Measurements from ENCODE around the gene SYNE4. TPM values are rescaled to one million over a fixed set of nuclear protein-coding genes. Genes with fewer than 3 reads are reported as not detected.

SYNE4 gene
- total and polyA plus RNA-seq, 9 of the 15 experiments (the other 6 are each of a cell fraction or from before 2014, with no cell fraction given): 0.03 to 0.65 (median 0.29) TPM

GRCh38 chr19:36013280-36014011 lies 4.8 kb upstream of the SYNE4 start (continued):
- TF ChIP-seq ZNF316 (IDR thresholded peaks at IDR 0.05): peak; percentile 67; the same call in 1 of the 2 replicates

GRCh38 chr19:36010402-36010801 lies 1.8 kb upstream of the SYNE4 start:
- H3K9me3 ChIP-seq (replicated peaks; ENCODE audit: control insufficient read depth, insufficient read depth, low read depth, low read length): no peaks in the 10 kb centered on the region
- no peaks in the 10 kb centered on the region for H3K27me3 ChIP-seq (ENCODE audit: control insufficient read depth in 2 of 2, insufficient read depth in 2 of 2, low read length in 2 of 2)
- no peak overlapping the region for H3K27ac ChIP-seq (ENCODE audit: extremely low read depth, low read depth, low read length)
- no TSS peak for BruUV-seq (replicated peaks)
- in situ Hi-C loops (cut with MboI): no loop called here
- H2AFZ ChIP-seq (ENCODE audit: low read depth, low read length): no peak overlapping the region
- TF ChIP-seq RBFOX2 (IDR thresholded peaks at IDR 0.05; ENCODE audit: low read depth, low read length) (0 out of 2 replicates have a peak, but pooled peaks have one; percentile 35), POLR2G (IDR thresholded peaks at IDR 0.05; ENCODE audit: low read depth, low read length) (0 out of 2 replicates have a peak, but pooled peaks have one; percentile 26), PYGO2 (tag; IDR thresholded peaks at IDR 0.05) (no peak)
- H3K4me1 ChIP-seq (replicated peaks in 1 of 2; ENCODE audit: control insufficient read depth in 2 of 2, insufficient read depth in 2 of 2, low read length in 2 of 2): peaks cover 7 to 26% of the 10 kb centered on the region in 2 experiments; a peak in 4 of 5 replicates
- no peaks in the 10 kb centered on the region for H3K9me1 ChIP-seq (ENCODE audit: control insufficient read depth, insufficient read depth, low read length)
- 0 out of 3 replicates have a peak, but pooled peaks cover 2% of the 10 kb centered on the region for H3K36me3 ChIP-seq (ENCODE audit: control insufficient read depth, insufficient read depth, low read length)
- ChIA-PET CTCF (ENCODE audit: low intra/inter-chr PET ratio) (no interaction called here), POLR2A (interaction anchor here (1.0 kb wide), 1 partner anchor 11 kb away, joined by 4 read pairs; no protein-coding TSS in a partner anchor)
- no peak overlapping the region for H3K4me2 ChIP-seq (ENCODE audit: insufficient read depth, low read length)
- H3K79me2 ChIP-seq (ENCODE audit: control insufficient read depth, insufficient read depth, low read length): peaks cover 24% of the 10 kb centered on the region
- DNase-seq (ENCODE audit: extremely low read depth in 1 of 4, low spot score in 3 of 4) (no peak), ATAC-seq (no peak), FAIRE-seq (no peak)
- intact Hi-C loops (cut with micrococcal nuclease): no loop called here
- no peaks in the 10 kb centered on the region for H4K20me1 ChIP-seq (replicated peaks; ENCODE audit: control insufficient read depth, insufficient read depth, low read length)
- WGBS (ENCODE audit: insufficient coverage, low coverage, missing lambda C conversion rate): 90% methylated on average over 10 of the region's 11 CpGs
- no peak overlapping the region for H3K4me3 ChIP-seq
- H3K9ac ChIP-seq (ENCODE audit: insufficient read depth in 1 of 2, low read depth in 2 of 2, low read length in 2 of 2): no peak overlapping the region; a peak in 1 of 4 replicates

All from K562 (cell line).